Transverse colon (tissue), 3 donors: ENCODE measurements around the gene ADH6.

Experiments
- EP300 ChIP-seq: sonication (generic); formaldehyde crosslinking; IDR thresholded peaks from one replicate; pipeline ENCODE4 v1.6.1; 2017; ENCODE audit warnings: antibody characterized with exemption, low read depth
- POLR2A ChIP-seq: fragments of 450-650 bp; IDR thresholded peaks from one replicate; pipeline ENCODE4 v1.6.1; 2016; ENCODE audit warnings: antibody characterized with exemption, mild to moderate bottlenecking, moderate library complexity
- TF ChIP-seq, protein P1 (sequence below), 5 experiments: fragments of 200-600 bp in 3 of 5; fragments of 450-650 bp in 2 of 5; sonication (generic) in 3 of 5; IDR thresholded peaks; 1 replicate in 2 of 5; 2 replicates in 3 of 5; pipeline ENCODE4 v1.5.1; 2016 to 2017; ENCODE audit warnings: antibody characterized with exemption in 5 of 5, inconsistent platforms in 3 of 5, mild to moderate bottlenecking in 2 of 5, moderate library complexity in 1 of 5

DNA sequence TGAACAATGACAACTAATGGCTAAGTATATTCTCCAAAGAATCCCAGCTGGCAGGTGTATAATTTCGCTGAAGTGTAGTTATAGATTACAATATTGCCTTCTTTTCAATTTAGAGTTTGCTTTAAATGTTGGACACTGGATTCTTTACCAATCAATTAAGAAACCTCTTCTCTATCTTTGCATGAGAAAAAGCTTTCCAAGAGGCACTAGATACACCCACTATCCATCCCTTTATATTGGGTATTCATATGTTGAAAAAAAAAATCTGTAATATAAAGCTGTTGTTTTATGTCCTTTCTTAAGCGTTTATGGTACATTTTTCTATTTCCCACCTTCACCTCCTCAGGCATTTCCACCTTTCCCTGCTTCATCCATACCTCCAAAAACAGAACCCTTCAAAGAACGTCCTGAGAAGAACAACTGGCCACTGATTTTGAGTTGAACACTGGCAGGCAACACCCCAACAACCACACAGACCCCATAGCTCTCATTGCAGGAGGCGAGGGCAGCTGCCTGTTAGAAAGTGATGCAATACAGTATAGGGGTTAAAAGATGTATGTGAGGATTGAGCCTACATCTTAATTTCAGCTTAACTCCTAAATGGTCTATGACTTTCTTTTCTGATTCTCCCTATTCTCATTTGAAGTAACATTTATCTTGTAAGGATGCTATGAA, 11.8 kb downstream of the ADH6 start:
- TF ChIP-seq EP300, result no peak
- TF ChIP-seq, protein P1, sequence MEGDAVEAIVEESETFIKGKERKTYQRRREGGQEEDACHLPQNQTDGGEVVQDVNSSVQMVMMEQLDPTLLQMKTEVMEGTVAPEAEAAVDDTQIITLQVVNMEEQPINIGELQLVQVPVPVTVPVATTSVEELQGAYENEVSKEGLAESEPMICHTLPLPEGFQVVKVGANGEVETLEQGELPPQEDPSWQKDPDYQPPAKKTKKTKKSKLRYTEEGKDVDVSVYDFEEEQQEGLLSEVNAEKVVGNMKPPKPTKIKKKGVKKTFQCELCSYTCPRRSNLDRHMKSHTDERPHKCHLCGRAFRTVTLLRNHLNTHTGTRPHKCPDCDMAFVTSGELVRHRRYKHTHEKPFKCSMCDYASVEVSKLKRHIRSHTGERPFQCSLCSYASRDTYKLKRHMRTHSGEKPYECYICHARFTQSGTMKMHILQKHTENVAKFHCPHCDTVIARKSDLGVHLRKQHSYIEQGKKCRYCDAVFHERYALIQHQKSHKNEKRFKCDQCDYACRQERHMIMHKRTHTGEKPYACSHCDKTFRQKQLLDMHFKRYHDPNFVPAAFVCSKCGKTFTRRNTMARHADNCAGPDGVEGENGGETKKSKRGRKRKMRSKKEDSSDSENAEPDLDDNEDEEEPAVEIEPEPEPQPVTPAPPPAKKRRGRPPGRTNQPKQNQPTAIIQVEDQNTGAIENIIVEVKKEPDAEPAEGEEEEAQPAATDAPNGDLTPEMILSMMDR (IDR thresholded peaks at IDR 0.05), result no peak
- no peak for TF ChIP-seq POLR2A
